HepG2 (cell line): ENCODE results near the gene KRT2. TPM values are rescaled to one million over a fixed set of nuclear protein-coding genes. Genes with fewer than 3 reads are reported as not detected.

Experiments used
- ATAC-seq: fragments of 200-7000 bp; cut with Tn5 transposase; 3 replicates; pipeline ENCODE4 v1.9.1; 2020; ENCODE audit warnings: mild to moderate bottlenecking, moderate library complexity
- BruUV-seq: library from RNA; stranded (reverse); fragments of 400-500 nt; replicated peaks from 2 replicates; lab custom pipeline; 2021; lab: Mats Ljungman, UMichigan
- CTCF ChIA-PET: fragments of 300-600 bp; formaldehyde crosslinking; extraction: SDS; loops from one replicate; lab custom pipeline; 2021; ENCODE audit warnings: low total read pairs, inconsistent platforms, low intra/inter-chr PET ratio; lab: Yijun Ruan, JAX
- POLR2A ChIA-PET: fragments of 350-600 bp; sonication (Branson Sonifier 250); formaldehyde crosslinking; loops from one replicate; lab custom pipeline; 2020; ENCODE audit warnings: antibody characterized with exemption, inconsistent platforms; lab: Yijun Ruan, JAX
- DNase-seq: peaks from one replicate; pipeline ENCODE4 v3.0.0-alpha.2; 2015; ENCODE audit warnings: low spot score
- FAIRE-seq: peaks from 3 replicates; lab custom pipeline; 2011; peaks lifted over from hg19 to GRCh38; lab: Jason Lieb, UNC
- H2AFZ ChIP-seq: one replicate; pipeline ENCODE4 v1.6.1; 2011; ENCODE audit warnings: low read length, inconsistent platforms
- H3K27ac ChIP-seq: fragments of 300-600 bp; 3 replicates; pipeline ENCODE4 v1.8.0; 2011; ENCODE audit warnings: mixed run types, mild to moderate bottlenecking, mixed read lengths, low read length, inconsistent platforms; ENCODE audit not compliant: insufficient read depth; ENCODE audit errors: extremely low read length
- H3K27me3 ChIP-seq, 2 experiments: fragments of 200-600 bp in 1 of 2; 2 replicates in 1 of 2; 3 replicates in 1 of 2; pipeline versions ENCODE4 v1.6.0 to v1.8.0; 2011; ENCODE audit warnings: low read length in 2 of 2, mild to moderate bottlenecking in 2 of 2, moderate library complexity in 2 of 2, inconsistent platforms in 1 of 2; ENCODE audit not compliant: insufficient read depth in 2 of 2, control insufficient read depth in 1 of 2
- H3K36me3 ChIP-seq, 2 experiments: fragments of 200-600 bp in 1 of 2; replicated peaks in 1 of 2; 2 replicates in 1 of 2; 3 replicates in 1 of 2; pipeline versions ENCODE4 v1.5.1 to v1.8.0; 2011; ENCODE audit warnings: low read length in 2 of 2, inconsistent platforms in 1 of 2; ENCODE audit not compliant: insufficient read depth in 2 of 2, control insufficient read depth in 1 of 2
- H3K4me1 ChIP-seq: 2 replicates; pipeline ENCODE4 v1.5.1; 2012; ENCODE audit warnings: low read length, inconsistent platforms; ENCODE audit not compliant: insufficient read depth
- H3K4me2 ChIP-seq: 2 replicates; pipeline ENCODE4 v1.6.0; 2011; ENCODE audit warnings: low read depth, low read length, inconsistent platforms
- H3K4me3 ChIP-seq, 3 experiments: fragments of 200-600 bp in 1 of 3; sonication (generic), shearing (Covaris generic) in 1 of 3; replicated peaks in 1 of 3; 2 replicates each; pipeline ENCODE4 v1.5.1; 2011 to 2016; ENCODE audit warnings: low read length in 3 of 3, inconsistent platforms in 2 of 3, low read depth in 2 of 3, mild to moderate bottlenecking in 2 of 3, control low read depth in 1 of 3, mixed read lengths in 1 of 3; ENCODE audit not compliant: insufficient read depth in 1 of 3
- H3K79me2 ChIP-seq: one replicate; pipeline ENCODE4 v1.6.1; 2011; ENCODE audit warnings: low read length, inconsistent platforms; ENCODE audit not compliant: insufficient read depth
- H3K9ac ChIP-seq: 2 replicates; pipeline ENCODE4 v1.6.0; 2011; ENCODE audit warnings: mild to moderate bottlenecking, low read depth, low read length, inconsistent platforms; ENCODE audit not compliant: insufficient read depth
- H3K9me3 ChIP-seq: 2 replicates; pipeline ENCODE4 v1.5.1; 2012; ENCODE audit warnings: mild to moderate bottlenecking, low read length
- H4K20me1 ChIP-seq: 2 replicates; pipeline ENCODE4 v1.6.0; 2011; ENCODE audit warnings: inconsistent platforms, mild to moderate bottlenecking, low read length, moderate library complexity; ENCODE audit not compliant: insufficient read depth
- ADNP ChIP-seq: sonication (generic); formaldehyde crosslinking; IDR thresholded peaks from 2 replicates; pipeline ENCODE4 v1.4.0; 2020; ENCODE audit warnings: missing genetic modification reagents
- BRF2 ChIP-seq: sonication (generic); formaldehyde crosslinking; IDR thresholded peaks from 2 replicates; pipeline ENCODE4 v1.8.1; 2022; ENCODE audit warnings: mild to moderate bottlenecking, missing genetic modification reagents
- CCAR2 ChIP-seq: fragments of 200-400 bp; formaldehyde crosslinking; optimal IDR thresholded peaks from 2 replicates; pipeline ENCODE3; 2018; ENCODE audit warnings: low read depth, mild to moderate bottlenecking, low read length, moderate library complexity
- GMEB1 ChIP-seq: sonication (generic); formaldehyde crosslinking; IDR thresholded peaks from 2 replicates; pipeline ENCODE4 v1.5.1; 2020; ENCODE audit warnings: missing genetic modification reagents, mild to moderate bottlenecking, borderline replicate concordance
- GPN1 ChIP-seq: sonication (generic); formaldehyde crosslinking; IDR thresholded peaks from 2 replicates; pipeline ENCODE4 v1.5.1; 2020; ENCODE audit warnings: missing genetic modification reagents, borderline replicate concordance
- MBNL3 ChIP-seq: fragments of 250-450 bp; sonication (Bioruptor Pico); conservative IDR thresholded peaks from 2 replicates; pipeline ENCODE4 v1.8.0; 2022; ENCODE audit warnings: mild to moderate bottlenecking, inconsistent platforms
- RARG ChIP-seq: sonication (generic); formaldehyde crosslinking; IDR thresholded peaks from 2 replicates; pipeline ENCODE4 v1.4.0; 2020; ENCODE audit warnings: low read depth, mild to moderate bottlenecking, missing genetic modification reagents
- SUZ12 ChIP-seq: fragments of 150-350 bp; IDR thresholded peaks from 2 replicates; pipeline ENCODE4 v1.6.1; 2014; ENCODE audit warnings: low read depth, low read length
- ZBTB20 ChIP-seq: sonication (generic); formaldehyde crosslinking; IDR thresholded peaks from 2 replicates; pipeline ENCODE4 v1.8.1; 2023; ENCODE audit warnings: missing genetic modification reagents, low read depth, mild to moderate bottlenecking, borderline replicate concordance
- ZNF264 ChIP-seq: sonication (generic); formaldehyde crosslinking; IDR thresholded peaks from 2 replicates; pipeline ENCODE4 v1.4.0; 2020; ENCODE audit warnings: missing genetic modification reagents
- ZNF562 ChIP-seq: sonication (generic); formaldehyde crosslinking; IDR thresholded peaks from 2 replicates; pipeline ENCODE4 v1.8.0; 2022; ENCODE audit warnings: missing genetic modification reagents, borderline replicate concordance
- WGBS: methylation state at CpG from one replicate; pipeline ENCODE4 v1.1.6; 2017; ENCODE audit warnings: low lambda C conversion rate; 5-methylcytosine and 5-hydroxymethylcytosine counted together
- in situ Hi-C: cut with HindIII; loops from 2 replicates; pipeline ENCODE4 v1.10.0; 2017; ENCODE audit warnings: low pct_unique_long_range_greater_than_20kb; ENCODE audit not compliant: extremely low pct_ligation_motif_present
- intact Hi-C: fragments of 100-400 bp; cut with micrococcal nuclease; formaldehyde crosslinking; loops from one replicate; pipeline ENCODE4 v1.10.0; 2022; ENCODE audit not compliant: unreplicated experiment
- polyA plus RNA-seq, 8 experiments: library from polyadenylated mRNA; depleted of rRNA in 3 of 8; stranded (reverse) in 7 of 8; unstranded in 1 of 8; fragments of >200 nt; fragmentation: Illumina TruSeq in 4 of 8; extraction: Trizol in 4 of 8; gene quantifications; 2 replicates each; pipeline versions ENCODE4 v1.2.1 to v1.2.3, GENCODE V29; 2011 to 2016; ENCODE audit warnings: low read depth in 4 of 8, missing spikeins in 1 of 8, mixed read lengths in 1 of 8; ENCODE audit not compliant: insufficient read depth in 1 of 8
- total RNA-seq, 5 experiments: library from RNA; depleted of rRNA; stranded (reverse); fragments of >200 nt; fragmentation: Illumina TruSeq; extraction: Trizol; gene quantifications; 2 replicates each; pipeline ENCODE4 v1.2.3, GENCODE V29; 2016; ENCODE audit warnings: low read depth in 1 of 5

Gene KRT2
- total and polyA plus RNA-seq, 2 of the 13 experiments (the other 11 are each of a cell fraction or from before 2014, with no cell fraction given) = not detected

- Histone ChIP-seq H3K9ac (no peak overlapping the region), H3K4me3 (no peak overlapping the region), H3K9me3 (no peaks in the 10 kb centered on the region), H2AFZ (no peak overlapping the region), H3K36me3 (no peaks in the 10 kb centered on the region), H3K79me2 (no peaks in the 10 kb centered on the region), H3K27me3 (peaks cover 0 to 17% of the 10 kb centered on the region in 2 experiments; a peak in 2 of 5 replicates), H3K27ac (no peak overlapping the region), H3K4me2 (no peak overlapping the region), H4K20me1 (no peaks in the 10 kb centered on the region), H3K4me1 (no peaks in the 10 kb centered on the region)
- intact Hi-C loops = no loop called here
- DNase-seq = no peak
- in situ Hi-C loops = no loop called here
- POLR2A ChIA-PET = no interaction called here
- ATAC-seq = no peak
- CTCF ChIA-PET = no interaction called here
- no TSS peak for BruUV-seq
- 0% methylated on average over 1 of the region's 2 CpGs for WGBS
- TF ChIP-seq CCAR2 (no peak), BRF2 (no peak), ZNF562 (CRISPR knock-in tag) (no peak), ADNP (no peak), SUZ12 (no peak), GMEB1 (no peak), ZNF264 (CRISPR knock-in tag) (no peak), RARG (CRISPR knock-in tag) (no peak), ZBTB20 (CRISPR knock-in tag) (no peak), MBNL3 (no peak), GPN1 (CRISPR knock-in tag) (no peak)
- no peak for FAIRE-seq
Observed at GRCh38 chr12:52628841-52629240, 23.2 kb downstream of the KRT2 start.
